Astrocyte (in vitro differentiated cells and primary cell): ENCODE results near the gene HIBADH. TPM values are rescaled to one million over a fixed set of nuclear protein-coding genes. Genes with fewer than 3 reads are reported as not detected.

Experiments
- DNase-seq: peaks from one replicate; pipeline ENCODE4 v3.0.0-alpha.2; 2010; ENCODE audit warnings: low read depth
- FAIRE-seq: peaks from 2 replicates; lab custom pipeline; 2011; peaks lifted over from hg19 to GRCh38; lab: Jason Lieb, UNC
- H2AFZ ChIP-seq: 2 replicates; pipeline ENCODE4 v1.6.0; 2012; ENCODE audit warnings: low read depth, low read length, inconsistent platforms
- H3K27ac ChIP-seq: 2 replicates; pipeline ENCODE4 v1.5.1; 2011; ENCODE audit warnings: low read depth, low read length, inconsistent platforms
- H3K27me3 ChIP-seq: 2 replicates; pipeline ENCODE4 v1.6.0; 2011; ENCODE audit warnings: low read length, inconsistent platforms; ENCODE audit not compliant: insufficient read depth
- H3K36me3 ChIP-seq: 2 replicates; pipeline ENCODE4 v1.5.1; 2011; ENCODE audit warnings: low read length, inconsistent platforms; ENCODE audit not compliant: insufficient read depth
- H3K4me1 ChIP-seq: 2 replicates; pipeline ENCODE4 v1.5.1; 2011; ENCODE audit warnings: low read length, inconsistent platforms; ENCODE audit not compliant: insufficient read depth
- H3K4me2 ChIP-seq: 2 replicates; pipeline ENCODE4 v1.6.0; 2012; ENCODE audit warnings: low read length, inconsistent platforms
- H3K4me3 ChIP-seq: 2 replicates; pipeline ENCODE4 v1.5.1; 2011; ENCODE audit warnings: low read depth, mild to moderate bottlenecking, low read length, inconsistent platforms; ENCODE audit not compliant: insufficient read depth
- H3K79me2 ChIP-seq: 2 replicates; pipeline ENCODE4 v1.6.0; 2012; ENCODE audit warnings: mild to moderate bottlenecking, low read length, inconsistent platforms; ENCODE audit not compliant: insufficient read depth
- H3K9ac ChIP-seq: 2 replicates; pipeline ENCODE4 v1.6.0; 2012; ENCODE audit warnings: mild to moderate bottlenecking, low read length, inconsistent platforms
- H3K9me3 ChIP-seq: 2 replicates; pipeline ENCODE4 v1.5.1; 2012; ENCODE audit warnings: low read depth, mild to moderate bottlenecking, low read length, inconsistent platforms; ENCODE audit not compliant: insufficient read depth
- H4K20me1 ChIP-seq: 2 replicates; pipeline ENCODE4 v1.6.0; 2012; ENCODE audit warnings: low read length, inconsistent platforms; ENCODE audit not compliant: insufficient read depth
- H3K27ac Mint-ChIP-seq: one replicate; pipeline ENCODE4 v1.8.0; 2021; ENCODE audit warnings: mild to moderate bottlenecking, mixed read lengths; ENCODE audit not compliant: unreplicated experiment
- H3K27me3 Mint-ChIP-seq: one replicate; pipeline ENCODE4 v1.8.0; 2021; ENCODE audit warnings: low read depth, mixed read lengths; ENCODE audit not compliant: unreplicated experiment
- H3K36me3 Mint-ChIP-seq: one replicate; pipeline ENCODE4 v1.8.0; 2021; ENCODE audit warnings: low read depth, mixed read lengths; ENCODE audit not compliant: unreplicated experiment
- H3K4me1 Mint-ChIP-seq: one replicate; pipeline ENCODE4 v1.8.0; 2021; ENCODE audit warnings: low read depth, mixed read lengths; ENCODE audit not compliant: unreplicated experiment
- H3K4me3 Mint-ChIP-seq: one replicate; pipeline ENCODE4 v1.8.0; 2021; ENCODE audit warnings: mild to moderate bottlenecking, moderate library complexity, mixed read lengths; ENCODE audit not compliant: unreplicated experiment
- H3K9me3 Mint-ChIP-seq: one replicate; pipeline ENCODE4 v1.8.0; 2021; ENCODE audit warnings: mild to moderate bottlenecking, mixed read lengths; ENCODE audit not compliant: unreplicated experiment
- EZH2 ChIP-seq: IDR thresholded peaks from 2 replicates; pipeline ENCODE4 v1.6.1; 2012; ENCODE audit warnings: mild to moderate bottlenecking, low read length, inconsistent platforms; ENCODE audit not compliant: insufficient read depth
- total RNA-seq: library from RNA; stranded (reverse); gene quantifications from 2 replicates; pipeline ENCODE4 v1.2.1, GENCODE V29; 2021
- TF ChIP-seq, protein P1 (sequence below): IDR thresholded peaks from 2 replicates; pipeline ENCODE4 v1.5.1; 2011; ENCODE audit warnings: low read depth, mild to moderate bottlenecking, inconsistent platforms, low read length, moderate library complexity; ENCODE audit not compliant: insufficient read depth

Gene HIBADH
- total RNA-seq, 1 donor from 2014 or later: 21.9 TPM

DNA sequence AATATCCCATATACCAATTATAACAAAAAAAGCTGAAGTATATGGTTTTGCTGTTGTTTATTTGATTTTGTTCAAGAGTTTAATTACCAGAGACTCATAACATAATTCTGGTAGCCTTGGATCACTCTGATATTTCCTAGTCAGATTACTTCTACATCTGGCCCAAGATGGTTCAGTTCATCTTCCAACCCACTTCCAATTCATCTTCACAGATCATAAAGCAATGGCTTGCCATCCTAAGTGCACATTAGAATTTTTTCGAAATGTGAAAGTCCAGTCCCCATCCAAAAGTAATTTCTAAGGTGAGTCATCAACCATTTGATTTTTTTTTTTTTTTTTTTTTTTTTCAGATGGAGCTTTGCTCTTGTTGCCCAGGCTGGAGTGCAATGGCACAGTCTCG, 8.0 kb upstream of the HIBADH start:
- no peak overlapping the region for H3K4me3 ChIP-seq
- no peaks in the 10 kb centered on the region for H3K36me3 Mint-ChIP-seq
- H3K4me1 ChIP-seq: no peaks in the 10 kb centered on the region
- no peak overlapping the region for H3K27ac ChIP-seq
- FAIRE-seq (no peak), DNase-seq (no peak)
- H3K9ac ChIP-seq: no peak overlapping the region
- H3K9me3 Mint-ChIP-seq: peaks cover 1% of the 10 kb centered on the region
- H3K79me2 ChIP-seq: no peaks in the 10 kb centered on the region
- no peak overlapping the region for H3K4me2 ChIP-seq
- TF ChIP-seq, protein P1, sequence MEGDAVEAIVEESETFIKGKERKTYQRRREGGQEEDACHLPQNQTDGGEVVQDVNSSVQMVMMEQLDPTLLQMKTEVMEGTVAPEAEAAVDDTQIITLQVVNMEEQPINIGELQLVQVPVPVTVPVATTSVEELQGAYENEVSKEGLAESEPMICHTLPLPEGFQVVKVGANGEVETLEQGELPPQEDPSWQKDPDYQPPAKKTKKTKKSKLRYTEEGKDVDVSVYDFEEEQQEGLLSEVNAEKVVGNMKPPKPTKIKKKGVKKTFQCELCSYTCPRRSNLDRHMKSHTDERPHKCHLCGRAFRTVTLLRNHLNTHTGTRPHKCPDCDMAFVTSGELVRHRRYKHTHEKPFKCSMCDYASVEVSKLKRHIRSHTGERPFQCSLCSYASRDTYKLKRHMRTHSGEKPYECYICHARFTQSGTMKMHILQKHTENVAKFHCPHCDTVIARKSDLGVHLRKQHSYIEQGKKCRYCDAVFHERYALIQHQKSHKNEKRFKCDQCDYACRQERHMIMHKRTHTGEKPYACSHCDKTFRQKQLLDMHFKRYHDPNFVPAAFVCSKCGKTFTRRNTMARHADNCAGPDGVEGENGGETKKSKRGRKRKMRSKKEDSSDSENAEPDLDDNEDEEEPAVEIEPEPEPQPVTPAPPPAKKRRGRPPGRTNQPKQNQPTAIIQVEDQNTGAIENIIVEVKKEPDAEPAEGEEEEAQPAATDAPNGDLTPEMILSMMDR: no peak
- no peak for TF ChIP-seq EZH2
- no peak overlapping the region for H3K4me3 Mint-ChIP-seq
- peaks cover 2% of the 10 kb centered on the region for H3K4me1 Mint-ChIP-seq
- H2AFZ ChIP-seq: no peak overlapping the region
- no peaks in the 10 kb centered on the region for H4K20me1 ChIP-seq
- no peaks in the 10 kb centered on the region for H3K36me3 ChIP-seq
- no peak overlapping the region for H3K27ac Mint-ChIP-seq
- H3K27me3 ChIP-seq: no peaks in the 10 kb centered on the region
- H3K27me3 Mint-ChIP-seq: no peaks in the 10 kb centered on the region
- no peaks in the 10 kb centered on the region for H3K9me3 ChIP-seq

DNA sequence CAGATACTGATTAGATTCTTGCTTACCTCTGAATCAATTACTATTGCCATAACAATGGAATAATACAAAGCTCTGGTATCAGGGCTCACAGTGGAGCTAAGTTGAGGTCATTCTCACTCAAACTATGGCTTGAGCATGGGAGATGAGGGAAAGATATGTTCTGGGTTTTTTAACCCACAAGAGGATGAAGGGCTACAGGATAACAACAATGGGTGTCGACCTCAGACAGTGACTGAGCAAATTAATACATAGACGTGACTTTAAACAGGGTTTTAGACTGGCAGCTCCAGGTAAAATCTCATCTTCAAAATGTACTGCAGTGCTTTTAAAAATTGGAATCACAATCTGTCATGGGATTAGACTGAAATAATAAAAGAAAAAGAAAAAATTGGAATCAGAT, 7.5 kb upstream of the HIBADH start:
- H3K4me3 ChIP-seq: no peak overlapping the region
- Mint-ChIP-seq H3K27ac (no peak overlapping the region), H3K9me3 (peaks cover 1% of the 10 kb centered on the region), H3K36me3 (no peaks in the 10 kb centered on the region), H3K27me3 (no peaks in the 10 kb centered on the region), H3K4me1 (peaks cover 2% of the 10 kb centered on the region), H3K4me3 (no peak overlapping the region)
- no peak overlapping the region for H2AFZ ChIP-seq
- no peak overlapping the region for H3K9ac ChIP-seq
- no peaks in the 10 kb centered on the region for H3K9me3 ChIP-seq
- no peaks in the 10 kb centered on the region for H4K20me1 ChIP-seq
- no peaks in the 10 kb centered on the region for H3K27me3 ChIP-seq
- no peak overlapping the region for H3K4me2 ChIP-seq
- H3K4me1 ChIP-seq: no peaks in the 10 kb centered on the region
- no peak for DNase-seq
- FAIRE-seq: no peak
- no peaks in the 10 kb centered on the region for H3K79me2 ChIP-seq
- no peaks in the 10 kb centered on the region for H3K36me3 ChIP-seq
- TF ChIP-seq, protein P1: no peak
- no peak for TF ChIP-seq EZH2
- H3K27ac ChIP-seq: no peak overlapping the region

DNA sequence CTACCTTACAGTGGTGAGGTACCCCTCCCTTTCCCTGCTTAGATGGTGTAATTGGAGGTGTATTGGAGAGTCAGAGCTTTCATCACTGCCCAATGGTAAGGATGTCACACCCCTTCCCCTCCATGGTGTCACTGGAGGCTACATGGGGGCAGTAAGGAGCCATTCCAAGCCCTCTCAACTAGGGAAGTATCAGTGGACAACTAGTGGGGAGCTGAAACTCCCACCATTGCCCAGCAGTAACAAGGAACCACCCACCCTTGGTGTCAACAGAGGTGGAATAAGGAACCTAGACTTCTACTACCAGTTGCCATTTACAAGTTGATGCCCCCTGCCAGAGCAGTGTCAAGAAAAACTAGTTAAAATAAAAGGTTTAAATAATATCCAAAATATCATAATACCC, 2.8 kb upstream of the HIBADH start:
- Histone ChIP-seq H3K27me3 (no peaks in the 10 kb centered on the region), H3K9me3 (no peaks in the 10 kb centered on the region), H2AFZ (no peak overlapping the region), H3K9ac (no peak overlapping the region), H3K36me3 (no peaks in the 10 kb centered on the region), H3K79me2 (peaks cover 16% of the 10 kb centered on the region), H3K27ac (no peak overlapping the region), H3K4me2 (no peak overlapping the region), H4K20me1 (no peaks in the 10 kb centered on the region), H3K4me3 (no peak overlapping the region), H3K4me1 (peaks cover 7% of the 10 kb centered on the region)
- Mint-ChIP-seq H3K9me3 (no peaks in the 10 kb centered on the region), H3K27me3 (no peaks in the 10 kb centered on the region), H3K4me3 (no peak overlapping the region), H3K36me3 (no peaks in the 10 kb centered on the region), H3K4me1 (peaks cover 6% of the 10 kb centered on the region), H3K27ac (no peak overlapping the region)
- DNase-seq: no peak
- no peak for TF ChIP-seq EZH2
- TF ChIP-seq, protein P1: no peak
- FAIRE-seq: no peak
